HepG2 (cell line): ENCODE measurements around the gene BAHCC1. TPM values are rescaled to one million over a fixed set of nuclear protein-coding genes. Genes with fewer than 3 reads are reported as not detected.

Experiments
- BRCA1 ChIP-seq: sonication (generic); formaldehyde crosslinking; IDR thresholded peaks from 2 replicates; pipeline ENCODE4 v1.4.0; 2020; ENCODE audit warnings: missing genetic modification reagents
- FOXO1 ChIP-seq: sonication (generic); formaldehyde crosslinking; IDR thresholded peaks from 2 replicates; pipeline ENCODE4 v1.4.0; 2020; ENCODE audit warnings: missing genetic modification reagents
- MEF2D ChIP-seq: sonication (generic); formaldehyde crosslinking; IDR thresholded peaks from 2 replicates; pipeline ENCODE4 v1.5.1; 2020; ENCODE audit warnings: mild to moderate bottlenecking, missing genetic modification reagents
- POLR2A ChIP-seq, 2 experiments: IDR thresholded peaks; 2 replicates each; pipeline ENCODE4 v1.6.1; 2011; ENCODE audit warnings: low read depth in 2 of 2, low read length in 2 of 2, mild to moderate bottlenecking in 1 of 2, moderate library complexity in 1 of 2; ENCODE audit not compliant: insufficient read depth in 1 of 2
- RBFOX2 ChIP-seq: fragments of 200-400 bp; formaldehyde crosslinking; IDR thresholded peaks from 2 replicates; pipeline ENCODE4 v1.6.1; 2017; ENCODE audit warnings: low read depth, mild to moderate bottlenecking, low read length
- SSRP1 ChIP-seq: IDR thresholded peaks from 2 replicates; pipeline ENCODE4 v1.6.1; 2016; ENCODE audit warnings: control low read depth
- THYN1 ChIP-seq: sonication (generic); formaldehyde crosslinking; IDR thresholded peaks from 2 replicates; pipeline ENCODE4 v1.8.1; 2023; ENCODE audit warnings: low read depth, mild to moderate bottlenecking, moderate library complexity, missing genetic modification reagents, borderline replicate concordance
- ZNF224 ChIP-seq: sonication (generic); formaldehyde crosslinking; IDR thresholded peaks from 2 replicates; pipeline ENCODE4 v1.5.0; 2020; ENCODE audit warnings: mild to moderate bottlenecking, missing genetic modification reagents
- ZNF296 ChIP-seq: sonication (generic); formaldehyde crosslinking; conservative IDR thresholded peaks from 2 replicates; pipeline ENCODE4 v1.5.0; 2020; ENCODE audit warnings: mild to moderate bottlenecking, missing genetic modification reagents
- ZNF615 ChIP-seq: sonication (generic); formaldehyde crosslinking; IDR thresholded peaks from 2 replicates; pipeline ENCODE4 v1.5.0; 2020; ENCODE audit warnings: mild to moderate bottlenecking, missing genetic modification reagents, borderline replicate concordance
- ZNF773 ChIP-seq: sonication (generic); formaldehyde crosslinking; IDR thresholded peaks from 2 replicates; pipeline ENCODE4 v1.4.0; 2020; ENCODE audit warnings: missing genetic modification reagents, borderline replicate concordance
- polyA plus RNA-seq, 8 experiments: library from polyadenylated mRNA; depleted of rRNA in 3 of 8; stranded (reverse) in 7 of 8; unstranded in 1 of 8; fragments of >200 nt; fragmentation: Illumina TruSeq in 4 of 8; extraction: Trizol in 4 of 8; gene quantifications; 2 replicates each; pipeline versions ENCODE4 v1.2.1 to v1.2.3, GENCODE V29; 2011 to 2016; ENCODE audit warnings: low read depth in 4 of 8, missing spikeins in 1 of 8, mixed read lengths in 1 of 8; ENCODE audit not compliant: insufficient read depth in 1 of 8
- total RNA-seq, 5 experiments: library from RNA; depleted of rRNA; stranded (reverse); fragments of >200 nt; fragmentation: Illumina TruSeq; extraction: Trizol; gene quantifications; 2 replicates each; pipeline ENCODE4 v1.2.3, GENCODE V29; 2016; ENCODE audit warnings: low read depth in 1 of 5
- TF ChIP-seq, protein P1 (sequence below): IDR thresholded peaks from 2 replicates; pipeline ENCODE4 v1.4.0; 2020; ENCODE audit warnings: mild to moderate bottlenecking, missing genetic modification reagents
- TF ChIP-seq, protein P2 (sequence below): sonication (generic); formaldehyde crosslinking; conservative IDR thresholded peaks from 2 replicates; pipeline ENCODE4 v1.4.0; 2020; ENCODE audit warnings: mild to moderate bottlenecking, missing genetic modification reagents, moderate library complexity
- TF ChIP-seq, protein P3 (sequence below): sonication (generic); formaldehyde crosslinking; IDR thresholded peaks from 2 replicates; pipeline ENCODE4 v1.8.0; 2022; ENCODE audit warnings: mild to moderate bottlenecking, missing genetic modification reagents, borderline replicate concordance
- TF ChIP-seq, protein P4 (sequence below): sonication (generic); formaldehyde crosslinking; IDR thresholded peaks from 2 replicates; pipeline ENCODE4 v1.4.0; 2020; ENCODE audit warnings: missing genetic modification reagents

The BAHCC1 gene
- total and polyA plus RNA-seq, 2 of the 13 experiments (the other 11 are each of a cell fraction or from before 2014, with no cell fraction given) = 1.4 to 1.7 TPM

DNA sequence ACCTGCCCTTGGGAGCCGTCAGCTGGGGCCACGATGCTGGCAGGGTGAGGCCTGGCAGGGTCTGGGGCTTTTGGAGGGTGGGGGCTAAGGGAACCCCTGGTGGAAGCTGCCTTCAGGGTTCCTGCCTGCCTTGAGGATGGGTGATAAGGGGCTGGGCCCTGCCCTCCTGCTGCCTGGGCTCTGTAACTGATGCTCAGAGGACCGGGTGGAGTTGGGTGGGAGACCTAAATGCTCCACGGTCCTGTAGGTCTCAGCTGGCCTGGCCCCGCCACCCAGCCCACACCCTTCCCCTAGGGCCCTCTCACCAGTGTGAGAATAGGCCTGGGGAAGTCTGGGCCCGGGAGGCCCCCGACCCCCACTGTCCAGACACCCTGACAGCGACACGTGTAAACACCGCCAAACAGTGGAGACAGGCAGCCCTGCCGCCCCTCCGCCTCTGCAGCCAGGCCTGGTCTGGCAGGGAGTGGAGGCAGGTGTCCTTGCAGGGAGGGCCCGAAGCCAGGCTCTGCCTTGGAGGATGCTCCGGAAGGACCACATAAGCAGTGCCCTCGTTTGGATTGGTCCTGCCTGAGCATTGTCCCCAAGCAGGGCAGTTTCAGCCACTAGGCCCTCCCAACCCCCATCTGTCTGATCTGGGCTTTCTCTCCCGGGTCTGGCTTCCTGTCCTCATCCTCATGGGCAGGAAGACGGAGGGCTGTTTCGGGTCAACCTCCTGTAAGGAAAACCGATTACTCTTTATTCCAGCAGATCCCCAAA, 6.5 kb upstream of the BAHCC1 start (continued):
- TF ChIP-seq, protein P1, sequence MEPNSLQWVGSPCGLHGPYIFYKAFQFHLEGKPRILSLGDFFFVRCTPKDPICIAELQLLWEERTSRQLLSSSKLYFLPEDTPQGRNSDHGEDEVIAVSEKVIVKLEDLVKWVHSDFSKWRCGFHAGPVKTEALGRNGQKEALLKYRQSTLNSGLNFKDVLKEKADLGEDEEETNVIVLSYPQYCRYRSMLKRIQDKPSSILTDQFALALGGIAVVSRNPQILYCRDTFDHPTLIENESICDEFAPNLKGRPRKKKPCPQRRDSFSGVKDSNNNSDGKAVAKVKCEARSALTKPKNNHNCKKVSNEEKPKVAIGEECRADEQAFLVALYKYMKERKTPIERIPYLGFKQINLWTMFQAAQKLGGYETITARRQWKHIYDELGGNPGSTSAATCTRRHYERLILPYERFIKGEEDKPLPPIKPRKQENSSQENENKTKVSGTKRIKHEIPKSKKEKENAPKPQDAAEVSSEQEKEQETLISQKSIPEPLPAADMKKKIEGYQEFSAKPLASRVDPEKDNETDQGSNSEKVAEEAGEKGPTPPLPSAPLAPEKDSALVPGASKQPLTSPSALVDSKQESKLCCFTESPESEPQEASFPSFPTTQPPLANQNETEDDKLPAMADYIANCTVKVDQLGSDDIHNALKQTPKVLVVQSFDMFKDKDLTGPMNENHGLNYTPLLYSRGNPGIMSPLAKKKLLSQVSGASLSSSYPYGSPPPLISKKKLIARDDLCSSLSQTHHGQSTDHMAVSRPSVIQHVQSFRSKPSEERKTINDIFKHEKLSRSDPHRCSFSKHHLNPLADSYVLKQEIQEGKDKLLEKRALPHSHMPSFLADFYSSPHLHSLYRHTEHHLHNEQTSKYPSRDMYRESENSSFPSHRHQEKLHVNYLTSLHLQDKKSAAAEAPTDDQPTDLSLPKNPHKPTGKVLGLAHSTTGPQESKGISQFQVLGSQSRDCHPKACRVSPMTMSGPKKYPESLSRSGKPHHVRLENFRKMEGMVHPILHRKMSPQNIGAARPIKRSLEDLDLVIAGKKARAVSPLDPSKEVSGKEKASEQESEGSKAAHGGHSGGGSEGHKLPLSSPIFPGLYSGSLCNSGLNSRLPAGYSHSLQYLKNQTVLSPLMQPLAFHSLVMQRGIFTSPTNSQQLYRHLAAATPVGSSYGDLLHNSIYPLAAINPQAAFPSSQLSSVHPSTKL (CRISPR knock-in tag) = no peak
- TF ChIP-seq SSRP1 (CRISPR knock-in tag) = no peak
- no peak for TF ChIP-seq ZNF296
- TF ChIP-seq ZNF615 = no peak
- TF ChIP-seq FOXO1 = 0 out of 2 replicates have a peak, but pooled peaks have one; percentile 8
- TF ChIP-seq ZNF224 (CRISPR knock-in tag) = no peak
- TF ChIP-seq BRCA1 (CRISPR knock-in tag) = no peak
- TF ChIP-seq POLR2A (IDR thresholded peaks at IDR 0.05; ENCODE audit: insufficient read depth in 1 of 2, low read depth in 2 of 2, low read length in 2 of 2) = no peak
- TF ChIP-seq, protein P2, sequence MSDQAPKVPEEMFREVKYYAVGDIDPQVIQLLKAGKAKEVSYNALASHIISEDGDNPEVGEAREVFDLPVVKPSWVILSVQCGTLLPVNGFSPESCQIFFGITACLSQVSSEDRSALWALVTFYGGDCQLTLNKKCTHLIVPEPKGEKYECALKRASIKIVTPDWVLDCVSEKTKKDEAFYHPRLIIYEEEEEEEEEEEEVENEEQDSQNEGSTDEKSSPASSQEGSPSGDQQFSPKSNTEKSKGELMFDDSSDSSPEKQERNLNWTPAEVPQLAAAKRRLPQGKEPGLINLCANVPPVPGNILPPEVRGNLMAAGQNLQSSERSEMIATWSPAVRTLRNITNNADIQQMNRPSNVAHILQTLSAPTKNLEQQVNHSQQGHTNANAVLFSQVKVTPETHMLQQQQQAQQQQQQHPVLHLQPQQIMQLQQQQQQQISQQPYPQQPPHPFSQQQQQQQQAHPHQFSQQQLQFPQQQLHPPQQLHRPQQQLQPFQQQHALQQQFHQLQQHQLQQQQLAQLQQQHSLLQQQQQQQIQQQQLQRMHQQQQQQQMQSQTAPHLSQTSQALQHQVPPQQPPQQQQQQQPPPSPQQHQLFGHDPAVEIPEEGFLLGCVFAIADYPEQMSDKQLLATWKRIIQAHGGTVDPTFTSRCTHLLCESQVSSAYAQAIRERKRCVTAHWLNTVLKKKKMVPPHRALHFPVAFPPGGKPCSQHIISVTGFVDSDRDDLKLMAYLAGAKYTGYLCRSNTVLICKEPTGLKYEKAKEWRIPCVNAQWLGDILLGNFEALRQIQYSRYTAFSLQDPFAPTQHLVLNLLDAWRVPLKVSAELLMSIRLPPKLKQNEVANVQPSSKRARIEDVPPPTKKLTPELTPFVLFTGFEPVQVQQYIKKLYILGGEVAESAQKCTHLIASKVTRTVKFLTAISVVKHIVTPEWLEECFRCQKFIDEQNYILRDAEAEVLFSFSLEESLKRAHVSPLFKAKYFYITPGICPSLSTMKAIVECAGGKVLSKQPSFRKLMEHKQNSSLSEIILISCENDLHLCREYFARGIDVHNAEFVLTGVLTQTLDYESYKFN = no peak
- TF ChIP-seq THYN1 = no peak
- TF ChIP-seq, protein P3, sequence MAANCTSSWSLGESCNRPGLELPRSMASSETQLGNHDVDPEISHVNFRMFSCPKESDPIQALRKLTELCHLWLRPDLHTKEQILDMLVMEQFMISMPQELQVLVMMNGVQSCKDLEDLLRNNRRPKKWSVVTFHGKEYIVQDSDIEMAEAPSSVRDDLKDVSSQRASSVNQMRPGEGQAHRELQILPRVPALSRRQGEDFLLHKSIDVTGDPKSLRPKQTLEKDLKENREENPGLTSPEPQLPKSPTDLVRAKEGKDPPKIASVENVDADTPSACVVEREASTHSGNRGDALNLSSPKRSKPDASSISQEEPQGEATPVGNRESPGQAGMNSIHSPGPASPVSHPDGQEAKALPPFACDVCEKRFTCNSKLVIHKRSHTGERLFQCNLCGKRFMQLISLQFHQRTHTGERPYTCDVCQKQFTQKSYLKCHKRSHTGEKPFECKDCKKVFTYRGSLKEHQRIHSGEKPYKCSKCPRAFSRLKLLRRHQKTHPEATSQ = no peak
- no peak for TF ChIP-seq MEF2D (CRISPR knock-in tag)
- no peak for TF ChIP-seq ZNF773 (CRISPR knock-in tag)
- 0 out of 2 replicates have a peak, but pooled peaks have one; percentile 39 for TF ChIP-seq RBFOX2
- TF ChIP-seq, protein P4, sequence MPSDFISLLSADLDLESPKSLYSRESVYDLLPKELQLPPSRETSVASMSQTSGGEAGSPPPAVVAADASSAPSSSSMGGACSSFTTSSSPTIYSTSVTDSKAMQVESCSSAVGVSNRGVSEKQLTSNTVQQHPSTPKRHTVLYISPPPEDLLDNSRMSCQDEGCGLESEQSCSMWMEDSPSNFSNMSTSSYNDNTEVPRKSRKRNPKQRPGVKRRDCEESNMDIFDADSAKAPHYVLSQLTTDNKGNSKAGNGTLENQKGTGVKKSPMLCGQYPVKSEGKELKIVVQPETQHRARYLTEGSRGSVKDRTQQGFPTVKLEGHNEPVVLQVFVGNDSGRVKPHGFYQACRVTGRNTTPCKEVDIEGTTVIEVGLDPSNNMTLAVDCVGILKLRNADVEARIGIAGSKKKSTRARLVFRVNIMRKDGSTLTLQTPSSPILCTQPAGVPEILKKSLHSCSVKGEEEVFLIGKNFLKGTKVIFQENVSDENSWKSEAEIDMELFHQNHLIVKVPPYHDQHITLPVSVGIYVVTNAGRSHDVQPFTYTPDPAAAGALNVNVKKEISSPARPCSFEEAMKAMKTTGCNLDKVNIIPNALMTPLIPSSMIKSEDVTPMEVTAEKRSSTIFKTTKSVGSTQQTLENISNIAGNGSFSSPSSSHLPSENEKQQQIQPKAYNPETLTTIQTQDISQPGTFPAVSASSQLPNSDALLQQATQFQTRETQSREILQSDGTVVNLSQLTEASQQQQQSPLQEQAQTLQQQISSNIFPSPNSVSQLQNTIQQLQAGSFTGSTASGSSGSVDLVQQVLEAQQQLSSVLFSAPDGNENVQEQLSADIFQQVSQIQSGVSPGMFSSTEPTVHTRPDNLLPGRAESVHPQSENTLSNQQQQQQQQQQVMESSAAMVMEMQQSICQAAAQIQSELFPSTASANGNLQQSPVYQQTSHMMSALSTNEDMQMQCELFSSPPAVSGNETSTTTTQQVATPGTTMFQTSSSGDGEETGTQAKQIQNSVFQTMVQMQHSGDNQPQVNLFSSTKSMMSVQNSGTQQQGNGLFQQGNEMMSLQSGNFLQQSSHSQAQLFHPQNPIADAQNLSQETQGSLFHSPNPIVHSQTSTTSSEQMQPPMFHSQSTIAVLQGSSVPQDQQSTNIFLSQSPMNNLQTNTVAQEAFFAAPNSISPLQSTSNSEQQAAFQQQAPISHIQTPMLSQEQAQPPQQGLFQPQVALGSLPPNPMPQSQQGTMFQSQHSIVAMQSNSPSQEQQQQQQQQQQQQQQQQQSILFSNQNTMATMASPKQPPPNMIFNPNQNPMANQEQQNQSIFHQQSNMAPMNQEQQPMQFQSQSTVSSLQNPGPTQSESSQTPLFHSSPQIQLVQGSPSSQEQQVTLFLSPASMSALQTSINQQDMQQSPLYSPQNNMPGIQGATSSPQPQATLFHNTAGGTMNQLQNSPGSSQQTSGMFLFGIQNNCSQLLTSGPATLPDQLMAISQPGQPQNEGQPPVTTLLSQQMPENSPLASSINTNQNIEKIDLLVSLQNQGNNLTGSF (CRISPR knock-in tag) = 0 out of 2 replicates have a peak, but pooled peaks have one; percentile 16
